Measurements from ENCODE around the gene VAV1. TPM values are rescaled to one million over a fixed set of nuclear protein-coding genes. Genes with fewer than 3 reads are reported as not detected.

VAV1 gene
- total RNA-seq, 1 experiment from 2014 or later: 0.83 TPM

- TF ChIP-seq, protein P1, sequence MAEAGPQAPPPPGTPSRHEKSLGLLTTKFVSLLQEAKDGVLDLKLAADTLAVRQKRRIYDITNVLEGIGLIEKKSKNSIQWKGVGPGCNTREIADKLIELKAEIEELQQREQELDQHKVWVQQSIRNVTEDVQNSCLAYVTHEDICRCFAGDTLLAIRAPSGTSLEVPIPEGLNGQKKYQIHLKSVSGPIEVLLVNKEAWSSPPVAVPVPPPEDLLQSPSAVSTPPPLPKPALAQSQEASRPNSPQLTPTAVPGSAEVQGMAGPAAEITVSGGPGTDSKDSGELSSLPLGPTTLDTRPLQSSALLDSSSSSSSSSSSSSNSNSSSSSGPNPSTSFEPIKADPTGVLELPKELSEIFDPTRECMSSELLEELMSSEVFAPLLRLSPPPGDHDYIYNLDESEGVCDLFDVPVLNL (CRISPR knock-in tag; IDR thresholded peaks at IDR 0.05; ENCODE audit: borderline replicate concordance, low read depth): no peak
- TF ChIP-seq NFATC4 (CRISPR knock-in tag; IDR thresholded peaks at IDR 0.05) (no peak), MXD4 (CRISPR knock-in tag; IDR thresholded peaks at IDR 0.05; ENCODE audit: borderline replicate concordance) (no peak), NFYB (CRISPR knock-in tag; conservative IDR thresholded peaks at IDR 0.05; ENCODE audit: low read depth) (no peak)
- TF ChIP-seq, protein P2, sequence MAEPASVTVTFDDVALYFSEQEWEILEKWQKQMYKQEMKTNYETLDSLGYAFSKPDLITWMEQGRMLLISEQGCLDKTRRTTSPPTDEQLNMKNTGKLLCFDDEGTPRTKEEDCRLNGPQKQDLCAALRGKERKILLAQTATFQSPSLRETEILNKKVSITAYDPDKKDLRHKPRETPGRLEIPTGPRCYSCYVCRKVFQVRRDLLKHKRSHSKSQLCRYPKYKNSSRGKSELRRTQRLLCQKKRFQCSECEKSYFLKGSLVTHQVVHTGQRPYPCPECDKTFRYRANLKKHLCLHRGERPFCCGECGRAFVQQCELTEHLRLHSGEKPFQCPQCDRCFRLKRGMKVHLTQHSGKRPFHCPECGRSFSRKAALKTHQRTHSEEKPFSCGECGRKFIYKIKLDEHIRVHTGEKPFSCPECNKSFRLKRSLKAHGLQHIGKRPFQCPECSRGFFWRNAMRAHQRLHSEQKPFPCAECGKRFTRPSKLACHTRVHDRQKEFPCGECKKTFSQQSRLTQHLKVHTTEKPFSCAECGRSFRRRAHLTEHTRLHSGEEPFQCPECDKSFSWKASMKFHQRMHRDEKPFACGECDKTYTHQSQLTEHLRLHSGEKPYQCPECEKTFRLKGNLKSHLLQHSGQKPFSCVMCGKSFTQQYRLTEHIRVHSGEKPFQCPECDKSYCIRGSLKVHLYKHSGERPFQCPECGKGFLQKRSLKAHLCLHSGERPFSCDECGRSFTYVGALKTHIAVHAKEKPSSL (CRISPR knock-in tag; conservative IDR thresholded peaks at IDR 0.05): no peak
These were observed 45.7 kb downstream of the VAV1 start (continued) for GRCh38 chr19:6818246-6818645.

DNA sequence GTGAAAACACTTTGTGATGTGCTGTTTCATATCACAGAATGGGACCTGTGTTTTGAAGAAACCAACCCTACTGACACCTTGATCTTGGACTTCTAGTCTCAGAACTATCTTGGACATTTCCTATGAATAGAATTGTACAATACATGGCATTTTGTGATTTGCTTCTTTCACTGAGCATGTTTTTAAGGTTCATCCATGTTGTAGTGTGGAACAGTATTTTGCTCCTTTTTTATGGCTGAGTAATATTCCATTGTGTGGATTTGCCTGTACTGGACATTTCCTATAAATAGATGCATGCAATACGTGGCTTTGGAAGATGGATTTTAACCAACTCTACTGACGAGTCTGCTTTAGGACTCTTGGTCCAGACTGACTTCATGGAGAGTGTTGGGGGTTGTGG, 46.8 kb downstream of the VAV1 start:
- Mint-ChIP-seq H3K4me3 (no peak overlapping the region), H3K36me3 (peaks cover 52% of the 10 kb centered on the region), H3K27ac (no peak overlapping the region), H3K27me3 (ENCODE audit: low read depth) (peaks cover 18% of the 10 kb centered on the region), H3K4me1 (no peaks in the 10 kb centered on the region), H3K9me3 (peaks cover 61% of the 10 kb centered on the region)
- no peak for TF ChIP-seq SOX15 (CRISPR knock-in tag; IDR thresholded peaks at IDR 0.05)
- TF ChIP-seq, protein P3, sequence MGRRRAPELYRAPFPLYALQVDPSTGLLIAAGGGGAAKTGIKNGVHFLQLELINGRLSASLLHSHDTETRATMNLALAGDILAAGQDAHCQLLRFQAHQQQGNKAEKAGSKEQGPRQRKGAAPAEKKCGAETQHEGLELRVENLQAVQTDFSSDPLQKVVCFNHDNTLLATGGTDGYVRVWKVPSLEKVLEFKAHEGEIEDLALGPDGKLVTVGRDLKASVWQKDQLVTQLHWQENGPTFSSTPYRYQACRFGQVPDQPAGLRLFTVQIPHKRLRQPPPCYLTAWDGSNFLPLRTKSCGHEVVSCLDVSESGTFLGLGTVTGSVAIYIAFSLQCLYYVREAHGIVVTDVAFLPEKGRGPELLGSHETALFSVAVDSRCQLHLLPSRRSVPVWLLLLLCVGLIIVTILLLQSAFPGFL (CRISPR knock-in tag; IDR thresholded peaks at IDR 0.05; ENCODE audit: borderline replicate concordance): no peak
- TF ChIP-seq ZNF416 (CRISPR knock-in tag; IDR thresholded peaks at IDR 0.05): no peak
- TF ChIP-seq SP1 (CRISPR knock-in tag; conservative IDR thresholded peaks at IDR 0.05): no peak
- DNase-seq (ENCODE audit: low spot score) (no peak), ATAC-seq (no peak)
- POLR2A ChIA-PET: no interaction called here
- CTCF ChIA-PET: no interaction called here

DNA sequence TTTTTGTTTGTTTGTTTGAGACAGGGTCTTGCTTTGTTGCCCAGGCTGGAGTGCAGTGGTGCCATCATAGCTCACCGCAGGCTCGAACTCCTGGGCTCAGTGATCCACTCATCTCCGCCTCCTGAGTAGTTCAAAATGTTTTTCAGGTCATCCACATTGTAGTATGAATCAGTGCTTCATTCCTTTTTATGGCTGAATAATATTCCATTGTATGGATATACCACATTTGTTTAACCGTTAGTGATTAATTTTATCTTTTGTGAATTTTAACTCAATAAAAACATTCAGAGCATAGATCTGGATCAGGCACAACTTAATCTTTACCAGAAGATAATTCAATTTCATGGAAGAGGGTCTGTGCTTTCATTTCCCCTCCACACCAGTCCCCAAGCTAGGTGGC, 47.7 kb downstream of the VAV1 start:
- peaks cover 62% of the 10 kb centered on the region for H3K9me3 Mint-ChIP-seq
- H3K4me1 Mint-ChIP-seq: no peaks in the 10 kb centered on the region
- no peak overlapping the region for H3K27ac Mint-ChIP-seq
- ChIA-PET POLR2A (interaction anchor here (0.6 kb wide), 1 partner anchor 17 kb away, joined by 3 read pairs; no protein-coding TSS in a partner anchor), CTCF (no interaction called here)
- H3K27me3 Mint-ChIP-seq (ENCODE audit: low read depth): peaks cover 15% of the 10 kb centered on the region
- ATAC-seq (no peak), DNase-seq (ENCODE audit: low spot score) (no peak)
- TF ChIP-seq, protein P4, sequence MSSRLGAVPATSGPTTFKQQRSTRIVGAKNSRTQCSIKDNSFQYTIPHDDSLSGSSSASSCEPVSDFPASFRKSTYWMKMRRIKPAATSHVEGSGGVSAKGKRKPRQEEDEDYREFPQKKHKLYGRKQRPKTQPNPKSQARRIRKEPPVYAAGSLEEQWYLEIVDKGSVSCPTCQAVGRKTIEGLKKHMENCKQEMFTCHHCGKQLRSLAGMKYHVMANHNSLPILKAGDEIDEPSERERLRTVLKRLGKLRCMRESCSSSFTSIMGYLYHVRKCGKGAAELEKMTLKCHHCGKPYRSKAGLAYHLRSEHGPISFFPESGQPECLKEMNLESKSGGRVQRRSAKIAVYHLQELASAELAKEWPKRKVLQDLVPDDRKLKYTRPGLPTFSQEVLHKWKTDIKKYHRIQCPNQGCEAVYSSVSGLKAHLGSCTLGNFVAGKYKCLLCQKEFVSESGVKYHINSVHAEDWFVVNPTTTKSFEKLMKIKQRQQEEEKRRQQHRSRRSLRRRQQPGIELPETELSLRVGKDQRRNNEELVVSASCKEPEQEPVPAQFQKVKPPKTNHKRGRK (CRISPR knock-in tag; IDR thresholded peaks at IDR 0.05; ENCODE audit: borderline replicate concordance): no peak
- TF ChIP-seq ZNF232 (CRISPR knock-in tag; IDR thresholded peaks at IDR 0.05) (no peak), FOXJ3 (CRISPR knock-in tag; IDR thresholded peaks at IDR 0.05; ENCODE audit: borderline replicate concordance) (no peak), RORB (CRISPR knock-in tag; IDR thresholded peaks at IDR 0.05) (no peak), JAZF1 (CRISPR knock-in tag; IDR thresholded peaks at IDR 0.05) (no peak), IRF2 (CRISPR knock-in tag; IDR thresholded peaks at IDR 0.05; ENCODE audit: borderline replicate concordance, low read depth) (no peak), CTCF (IDR thresholded peaks at IDR 0.05) (no peak), ZNF423 (CRISPR knock-in tag; IDR thresholded peaks at IDR 0.05) (no peak), FOXK1 (CRISPR knock-in tag; IDR thresholded peaks at IDR 0.05) (no peak)
- TF ChIP-seq, protein P5, sequence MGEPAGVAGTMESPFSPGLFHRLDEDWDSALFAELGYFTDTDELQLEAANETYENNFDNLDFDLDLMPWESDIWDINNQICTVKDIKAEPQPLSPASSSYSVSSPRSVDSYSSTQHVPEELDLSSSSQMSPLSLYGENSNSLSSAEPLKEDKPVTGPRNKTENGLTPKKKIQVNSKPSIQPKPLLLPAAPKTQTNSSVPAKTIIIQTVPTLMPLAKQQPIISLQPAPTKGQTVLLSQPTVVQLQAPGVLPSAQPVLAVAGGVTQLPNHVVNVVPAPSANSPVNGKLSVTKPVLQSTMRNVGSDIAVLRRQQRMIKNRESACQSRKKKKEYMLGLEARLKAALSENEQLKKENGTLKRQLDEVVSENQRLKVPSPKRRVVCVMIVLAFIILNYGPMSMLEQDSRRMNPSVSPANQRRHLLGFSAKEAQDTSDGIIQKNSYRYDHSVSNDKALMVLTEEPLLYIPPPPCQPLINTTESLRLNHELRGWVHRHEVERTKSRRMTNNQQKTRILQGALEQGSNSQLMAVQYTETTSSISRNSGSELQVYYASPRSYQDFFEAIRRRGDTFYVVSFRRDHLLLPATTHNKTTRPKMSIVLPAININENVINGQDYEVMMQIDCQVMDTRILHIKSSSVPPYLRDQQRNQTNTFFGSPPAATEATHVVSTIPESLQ (CRISPR knock-in tag; IDR thresholded peaks at IDR 0.05): no peak
- H3K4me3 Mint-ChIP-seq: no peak overlapping the region
- peaks cover 54% of the 10 kb centered on the region for H3K36me3 Mint-ChIP-seq
